Esophagus squamous epithelium (tissue), 4 donors: ENCODE results near the gene NUP210.
A peak's percentile ranks its signal among the peaks of the same experiment; 100 is the strongest.

Source experiments
- CTCF ChIP-seq, 6 experiments: fragments of 450-650 bp in 4 of 6; fragments of 200-600 bp in 2 of 6; sonication (generic) in 2 of 6; IDR thresholded peaks; one replicate each; pipeline ENCODE4 v1.5.1; 2016 to 2019; ENCODE audit warnings: antibody characterized with exemption in 6 of 6, mild to moderate bottlenecking in 4 of 6, moderate library complexity in 4 of 6
- POLR2A ChIP-seq, 4 donors: fragments of 450-650 bp; IDR thresholded peaks; one replicate each; pipeline ENCODE4 v1.6.1; 2017; ENCODE audit warnings: antibody characterized with exemption in 4 of 4, mild to moderate bottlenecking in 4 of 4, moderate library complexity in 3 of 4

GRCh38 chr3:13414040-13414729, 5.9 kb downstream of the NUP210 start:
- peak in 1 of 6 experiments; percentile 12 for TF ChIP-seq CTCF (IDR thresholded peaks at IDR 0.05)
- peak in 1 of 4 donors; percentile 18 for TF ChIP-seq POLR2A (IDR thresholded peaks at IDR 0.05)
